Stimulated activated CD4-positive, alpha-beta T cell treated with anti-CD3 and anti-CD28 coated beads, TNF-alpha, amount 100 ng/mL, for 48 hours (primary cell): ENCODE data around the gene DGAT2.
"Not testable (repeated sequence)": the region's sequence is repeated elsewhere in the genome, so short reads cannot be mapped to it uniquely, and the experiment has no call there.

ENCODE experiments used
- DNase-seq, 3 donors: peaks; one replicate each; pipeline ENCODE4 v3.0.0-alpha.2; 2020; ENCODE audit warnings: low read depth in 3 of 3

Gene DGAT2

DNA sequence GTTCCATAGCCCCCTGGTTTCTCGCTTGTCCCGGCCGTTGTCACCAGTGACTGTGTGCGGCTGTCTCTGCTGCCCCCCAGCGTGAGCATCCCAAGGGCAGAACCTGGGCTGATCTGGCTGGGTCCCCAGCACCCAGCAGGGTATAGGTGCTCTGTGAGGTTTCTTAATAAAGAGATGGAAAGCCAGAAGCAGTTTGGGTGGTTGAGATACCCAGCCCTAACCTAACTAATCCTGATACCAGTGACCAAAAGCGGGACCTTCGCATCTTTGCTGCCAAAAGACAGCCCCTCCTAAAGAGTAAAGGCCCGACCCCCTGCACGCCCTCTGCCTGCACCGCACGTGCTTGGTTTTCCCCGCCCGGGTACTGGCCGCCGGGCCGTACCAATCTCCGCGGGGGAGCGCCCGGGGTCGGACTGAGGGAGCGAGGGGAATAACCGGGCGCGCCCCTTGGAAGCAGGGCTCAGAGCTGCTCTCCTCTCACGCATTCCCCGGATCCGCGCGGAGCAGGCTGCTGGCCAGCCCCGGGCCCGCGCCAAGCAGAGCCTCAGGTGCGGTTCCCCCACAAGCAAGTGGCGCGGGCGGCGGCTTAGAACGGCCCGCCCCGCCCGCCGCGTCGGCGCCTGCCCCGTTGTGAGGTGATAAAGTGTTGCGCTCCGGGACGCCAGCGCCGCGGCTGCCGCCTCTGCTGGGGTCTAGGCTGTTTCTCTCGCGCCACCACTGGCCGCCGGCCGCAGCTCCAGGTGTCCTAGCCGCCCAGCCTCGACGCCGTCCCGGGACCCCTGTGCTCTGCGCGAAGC is at the start of gene DGAT2:
Gene DGAT2 (plus strand): TSS at position 667 of the 797 bp plus-strand sequence. CDS start 214 bp downstream, outside the sequence.
- DNase-seq: peak; percentile 37 to 71 (median 43)

DNA sequence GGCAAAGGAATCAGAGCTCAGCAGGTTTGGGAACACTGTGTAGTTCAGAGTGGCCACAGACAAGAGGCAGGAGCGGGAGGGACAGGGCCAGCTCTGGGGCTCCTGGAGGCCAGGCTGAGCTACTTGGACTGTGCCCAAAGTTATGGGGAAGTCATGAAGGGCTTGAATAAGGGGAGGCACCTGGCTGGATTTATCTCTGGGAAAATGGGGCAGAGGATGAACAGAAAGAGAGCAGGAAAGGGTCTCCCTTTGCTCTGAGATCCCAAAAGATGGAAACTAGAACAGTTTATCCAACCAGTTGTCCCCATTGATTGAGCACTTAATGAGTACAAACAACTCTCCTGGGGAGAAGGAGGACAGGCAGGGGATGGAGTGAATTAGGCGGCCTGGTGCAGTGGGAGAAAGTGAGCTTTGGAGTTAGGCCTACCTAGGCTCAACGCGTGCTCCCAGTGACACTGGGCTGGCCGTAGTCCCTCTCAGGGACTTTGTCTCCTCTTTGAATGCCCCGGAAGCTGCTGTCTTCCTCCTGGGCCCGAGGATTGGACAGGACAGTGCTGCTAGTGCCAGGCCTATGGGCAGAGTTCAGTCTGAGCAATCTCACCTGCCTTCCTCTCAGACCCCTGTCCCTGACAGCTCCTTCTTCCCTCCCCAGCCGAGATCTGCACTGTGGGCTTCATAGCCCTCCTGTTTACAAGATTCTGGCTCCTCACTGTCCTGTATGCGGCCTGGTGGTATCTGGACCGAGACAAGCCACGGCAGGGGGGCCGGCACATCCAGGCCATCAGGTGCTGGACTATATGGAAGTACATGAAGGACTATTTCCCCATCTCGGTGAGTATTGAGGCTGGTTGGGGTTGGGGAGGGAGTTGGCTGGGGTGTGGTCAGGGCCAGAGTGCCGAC is 49.0 kb upstream of the DGAT2 start:
- DNase-seq: no peak

DNA sequence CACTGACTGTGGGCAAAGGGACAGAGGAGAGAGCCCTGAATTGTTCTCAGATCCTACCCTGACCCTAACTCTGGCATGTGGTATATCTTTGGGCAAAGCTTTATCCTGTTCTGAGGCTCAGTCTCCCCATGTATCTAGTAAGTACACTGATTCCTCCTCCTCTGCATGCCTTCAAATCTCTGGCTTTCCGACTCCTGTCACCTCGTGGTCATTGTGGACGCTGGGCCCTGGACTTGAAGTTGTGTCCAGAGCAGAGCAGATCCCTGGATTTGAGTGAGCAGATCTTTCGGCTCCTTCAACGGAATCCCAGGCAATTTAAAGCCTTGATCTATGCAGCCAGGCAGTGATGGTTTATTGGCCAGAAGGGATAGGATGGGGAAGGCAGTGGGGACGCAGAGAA is 47.9 kb upstream of the DGAT2 start:
- DNase-seq: no peak

DNA sequence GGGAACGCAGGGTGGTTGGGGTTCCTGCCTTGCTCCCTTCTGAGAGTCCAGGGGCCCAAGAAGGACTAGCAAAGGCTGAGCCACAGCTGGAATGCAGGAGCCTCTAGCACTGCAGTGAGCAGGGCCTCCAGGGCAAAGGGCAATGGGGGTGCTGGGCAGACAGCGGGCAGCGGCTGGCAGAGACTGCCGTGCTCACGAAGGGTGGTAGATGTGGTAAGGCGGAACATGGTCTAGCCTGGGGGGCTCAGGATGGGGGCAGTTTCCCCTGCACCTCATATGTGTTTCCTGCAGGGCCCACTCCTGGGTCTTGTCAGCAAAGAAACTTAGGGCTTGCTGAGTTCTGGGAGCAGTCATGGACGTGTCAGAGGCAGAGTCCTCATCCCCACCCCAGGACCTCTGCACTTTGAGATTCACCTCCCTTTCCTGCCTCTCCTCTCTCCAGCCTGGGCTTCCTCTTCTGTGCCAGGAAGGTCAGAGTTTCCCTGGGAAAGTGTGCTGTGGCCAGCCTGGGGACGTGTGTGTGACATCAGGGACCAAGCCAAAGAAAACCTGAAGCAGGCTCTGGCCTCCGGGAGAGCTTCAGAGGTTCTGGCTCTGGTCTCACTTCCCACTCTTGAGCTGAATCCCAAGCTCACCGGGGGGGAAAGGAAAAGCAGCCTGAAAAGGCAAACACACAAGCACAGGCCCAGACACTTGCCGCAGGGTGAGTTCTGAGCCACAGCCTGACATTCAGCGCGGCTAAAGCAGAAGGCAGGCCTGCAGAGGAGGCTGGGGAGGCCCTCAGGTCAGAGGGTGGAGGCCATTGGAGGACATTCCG is 46.5 kb upstream of the DGAT2 start:
- DNase-seq: no peak

- no peak for DNase-seq
These were observed 45.9 kb upstream of the DGAT2 start for GRCh38 chr11:75722669-75723042.

DNA sequence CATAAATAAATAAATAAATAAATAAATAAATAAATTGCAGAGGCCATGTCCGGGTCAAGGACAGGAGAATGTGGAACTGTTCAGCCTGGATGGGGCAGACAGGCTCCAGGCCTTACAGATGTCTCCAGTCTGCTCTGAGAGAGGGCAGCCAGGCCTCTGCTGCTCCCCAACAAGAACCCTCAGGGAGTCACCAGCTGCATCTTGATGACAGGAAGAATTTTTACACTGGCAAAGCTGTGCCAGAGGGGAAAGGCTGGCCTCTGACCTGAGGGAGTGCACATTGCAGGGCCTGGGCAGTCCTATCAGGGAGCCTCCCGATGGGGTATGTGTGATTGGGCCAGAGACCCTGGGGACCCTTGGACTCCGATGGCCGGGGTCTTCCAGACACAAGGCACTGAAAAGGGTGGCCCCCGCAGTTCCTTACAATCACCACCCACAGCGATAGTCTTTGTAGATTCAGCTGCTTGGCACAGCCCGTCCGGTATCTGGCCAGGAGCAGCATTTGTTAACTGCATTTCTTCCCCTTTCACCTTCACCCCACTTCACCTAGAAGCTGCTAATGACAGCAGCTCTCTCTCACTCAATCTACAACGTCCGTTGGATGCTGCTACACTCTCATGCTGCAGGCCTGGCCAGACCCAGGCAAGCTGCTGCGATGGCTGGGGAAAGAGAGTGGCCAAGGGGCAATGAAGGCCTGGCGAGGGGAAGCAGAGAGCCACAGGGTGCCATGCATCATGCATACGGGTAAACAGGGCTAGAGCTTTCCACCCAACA is 42.8 kb upstream of the DGAT2 start:
- DNase-seq: no peak

DNA sequence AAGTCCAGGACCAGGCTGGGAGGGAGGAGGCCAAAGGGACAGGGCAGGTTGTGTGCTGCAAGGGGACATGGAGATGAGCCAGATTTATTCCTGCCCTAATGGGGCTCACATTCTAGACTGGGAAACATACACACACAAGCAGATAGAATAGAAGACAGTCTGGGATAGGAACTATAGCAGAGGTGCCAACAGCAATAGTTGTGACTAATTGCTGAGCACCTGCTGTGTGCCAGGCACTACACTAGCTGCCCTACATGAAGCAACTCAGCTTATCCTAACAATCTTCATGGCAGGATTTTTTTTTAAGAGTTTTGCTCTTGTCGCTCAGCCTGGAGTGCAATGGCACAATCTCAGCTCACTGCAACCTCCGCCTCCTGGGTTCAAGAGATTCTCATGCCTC is 39.6 kb upstream of the DGAT2 start:
- no peak for DNase-seq

DNA sequence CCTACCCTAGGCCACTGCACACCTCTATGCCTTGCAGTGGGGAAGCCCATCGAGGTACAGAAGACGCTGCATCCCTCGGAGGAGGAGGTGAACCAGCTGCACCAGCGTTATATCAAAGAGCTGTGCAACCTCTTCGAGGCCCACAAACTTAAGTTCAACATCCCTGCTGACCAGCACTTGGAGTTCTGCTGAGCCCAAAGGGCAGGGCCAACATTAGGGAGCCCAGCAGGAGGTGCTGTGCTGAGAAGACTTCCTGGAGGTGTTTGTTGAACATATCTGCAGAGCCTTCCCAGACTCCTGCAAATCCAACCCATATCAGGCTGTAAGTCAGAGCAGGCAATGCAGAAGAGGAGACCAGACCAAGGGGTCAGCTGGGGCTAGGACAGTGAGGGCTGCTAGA is 37.5 kb upstream of the DGAT2 start:
- no peak for DNase-seq

DNA sequence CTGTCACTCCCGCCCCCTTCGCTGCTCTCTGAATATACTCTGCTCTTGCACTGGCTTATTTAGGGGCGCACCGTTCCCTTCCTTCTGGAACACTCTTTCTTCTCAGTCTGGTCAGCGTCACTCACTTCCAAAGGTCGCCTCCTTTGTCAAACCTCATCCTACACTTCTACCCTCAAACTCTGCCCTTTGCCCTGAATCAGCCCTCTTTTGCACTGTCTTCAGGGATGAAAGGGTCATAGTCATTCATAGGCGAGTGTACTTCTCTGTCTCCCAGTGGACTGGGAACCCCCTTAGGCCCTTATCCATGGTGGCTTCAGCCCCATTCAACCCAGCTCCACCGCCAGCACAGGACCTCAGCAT is 35.5 kb upstream of the DGAT2 start:
- DNase-seq: no peak

DNA sequence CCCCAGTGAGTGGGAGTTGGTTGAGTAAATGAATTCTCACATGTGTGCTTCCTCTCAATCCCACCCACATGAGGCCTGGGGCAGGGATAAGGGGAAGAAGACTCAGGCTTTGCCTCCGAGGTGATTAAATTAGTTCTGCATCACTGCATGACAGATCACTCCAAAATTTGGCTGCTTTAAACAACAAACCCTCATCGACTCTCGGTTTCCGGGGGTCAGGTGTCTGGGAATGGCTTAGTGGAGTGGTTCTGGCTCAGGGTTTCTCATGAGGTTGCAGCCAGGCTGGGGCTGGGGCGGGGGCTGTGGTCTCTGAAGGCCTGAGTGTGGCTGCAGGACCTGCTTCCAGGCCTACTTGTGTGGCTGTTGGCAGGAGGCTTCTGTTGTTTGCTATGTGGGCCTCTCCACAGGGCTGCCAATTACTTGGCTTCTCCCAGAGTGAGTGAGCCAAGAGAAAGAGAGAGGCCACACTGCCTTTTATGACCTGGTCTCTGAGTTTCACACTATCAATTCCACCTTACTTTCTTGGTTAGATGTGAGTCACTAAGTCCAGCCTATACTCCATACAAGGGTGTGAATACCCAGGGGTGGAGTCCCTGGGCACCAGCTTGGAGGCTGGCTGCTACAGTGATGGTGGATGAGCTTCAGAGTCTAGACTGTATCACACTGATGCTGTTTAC is 35.0 kb upstream of the DGAT2 start:
- no peak for DNase-seq

DNA sequence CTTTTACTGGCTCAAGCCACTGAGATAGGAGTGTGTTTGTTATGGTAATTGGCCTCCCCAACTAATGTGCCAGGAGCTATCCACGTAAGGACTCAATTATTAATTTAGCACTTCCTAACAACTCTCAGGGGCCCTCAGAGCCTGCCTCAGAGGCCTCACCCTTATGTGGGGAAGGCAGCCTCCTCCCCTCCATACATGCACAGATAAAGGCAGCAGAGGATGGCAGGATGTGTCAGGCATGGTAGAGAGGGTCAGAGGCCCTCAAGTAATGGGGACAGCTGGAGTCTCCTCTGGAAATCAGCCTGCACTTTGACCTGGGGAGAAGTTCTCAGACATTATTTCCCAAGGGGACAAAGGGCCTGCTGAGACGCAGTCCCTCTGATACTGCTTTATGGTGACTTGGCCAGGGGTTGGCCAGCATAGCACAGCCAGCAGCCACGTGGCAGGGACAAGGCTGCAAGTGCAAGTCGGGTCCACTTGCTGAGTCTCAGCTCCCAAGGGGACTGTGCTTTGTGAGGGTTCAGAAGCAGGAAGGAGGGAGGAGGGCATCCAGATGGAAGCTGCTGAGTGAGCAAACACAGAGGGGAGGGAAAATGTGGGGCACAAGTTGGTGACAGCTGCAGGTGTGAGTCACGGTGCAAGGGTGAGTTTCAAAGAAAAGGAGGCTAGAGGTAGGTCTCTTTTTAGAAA is 33.9 kb upstream of the DGAT2 start:
- no peak for DNase-seq

- DNase-seq: no peak
These were observed 33.3 kb upstream of the DGAT2 start for GRCh38 chr11:75735181-75735845.

- DNase-seq: no peak
These were observed 31.3 kb upstream of the DGAT2 start for GRCh38 chr11:75737314-75737713.

DNA sequence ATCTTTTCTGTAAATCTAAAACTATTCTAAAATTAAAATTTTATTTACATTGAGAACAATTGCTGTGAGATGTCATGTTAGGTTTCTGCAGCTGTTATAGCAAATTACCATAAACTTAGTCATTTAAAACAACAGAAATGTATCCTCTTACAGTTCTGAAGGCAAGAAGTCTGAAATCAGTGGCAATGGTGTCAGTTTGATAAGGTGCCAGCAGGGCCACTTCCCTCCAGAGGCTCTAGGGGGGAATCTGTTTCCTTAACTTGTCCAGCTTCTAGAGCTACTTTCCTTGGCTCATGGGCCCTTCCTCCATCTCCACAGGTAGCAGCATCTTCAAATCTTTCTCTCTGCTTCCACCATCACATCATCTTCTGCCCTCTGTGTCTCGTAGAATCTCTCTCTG is 27.9 kb upstream of the DGAT2 start:
- DNase-seq: no peak

GRCh38 chr11:75743159-75743558 is 25.4 kb upstream of the DGAT2 start:
- not testable (repeated sequence) for DNase-seq

- DNase-seq: no peak
These were observed 24.6 kb upstream of the DGAT2 start for GRCh38 chr11:75743711-75744563.

GRCh38 chr11:75745807-75746206 is 22.8 kb upstream of the DGAT2 start:
- no peak for DNase-seq

GRCh38 chr11:75748729-75749273 is 19.8 kb upstream of the DGAT2 start:
- DNase-seq: not testable (repeated sequence)
